ENCODE measurements around the gene PPP1R10. TPM values are rescaled to one million over a fixed set of nuclear protein-coding genes. Genes with fewer than 3 reads are reported as not detected.

PPP1R10 gene
- total RNA-seq, 3 donors from 2014 or later: 17.3 to 51.1 (median 26.5) TPM

DNA sequence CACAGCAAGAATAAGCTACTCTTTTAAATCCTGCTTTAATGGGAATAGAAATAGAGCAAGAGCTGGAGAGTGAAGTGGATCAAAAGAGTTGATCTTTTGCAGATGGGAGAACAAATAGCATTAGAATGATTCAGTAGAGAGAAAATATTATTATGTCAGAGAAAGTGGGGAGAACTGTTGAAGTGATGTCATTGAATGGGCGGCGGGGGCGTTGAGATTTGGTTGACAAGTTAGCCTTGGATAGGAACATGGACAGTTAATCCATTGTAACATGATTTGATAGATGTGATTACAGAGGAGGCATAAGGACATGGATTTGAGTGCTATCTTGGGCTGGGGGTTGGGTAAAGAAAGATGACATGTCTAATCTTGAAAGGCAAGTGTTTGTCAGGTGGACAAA, 18.8 kb upstream of the PPP1R10 start:
- DNase-seq (ENCODE audit: low spot score in 2 of 2): no peak
- no peaks in the 10 kb centered on the region for H3K9me3 ChIP-seq
- TF ChIP-seq POLR2A (IDR thresholded peaks at IDR 0.05) (no peak), POLR2AphosphoS5 (IDR thresholded peaks at IDR 0.05) (no peak)
- no peak overlapping the region for H3K27ac ChIP-seq
- no peaks in the 10 kb centered on the region for H3K4me1 ChIP-seq
- H3K36me3 ChIP-seq: no peaks in the 10 kb centered on the region
- no peaks in the 10 kb centered on the region for H3K27me3 ChIP-seq
- intact Hi-C loops (cut with DNase I; ENCODE audit: low total_unique reads): no loop called here
- no peak overlapping the region for H3K4me3 ChIP-seq

GRCh38 chr6:30626484-30627366, 9.7 kb upstream of the PPP1R10 start, which contains the start of gene ATAT1:
Gene ATAT1, plus strand, starts transcription at chr6:30626874.
- Histone ChIP-seq H3K27ac (peak within 1 kb of the TSS; percentile 95 to 98), H3K9me3 (no peaks in the 10 kb centered on the region), H3K4me1 (peaks cover 0 to 6% of the 10 kb centered on the region in 2 donors), H3K27me3 (no peaks in the 10 kb centered on the region), H3K36me3 (no peaks in the 10 kb centered on the region), H3K4me3 (peak within 1 kb of the TSS; percentile 46 to 85 (median 64))
- peak; percentile 85 to 88 for DNase-seq (ENCODE audit: low spot score in 2 of 2)
- TF ChIP-seq POLR2A (IDR thresholded peaks at IDR 0.05) (no peak), POLR2AphosphoS5 (IDR thresholded peaks at IDR 0.05) (peak in 2 of 3 donors; percentile 44 to 72), CTCF (IDR thresholded peaks at IDR 0.05) (peak in 2 of 3 donors; percentile 30 to 32)
- intact Hi-C loops (cut with DNase I; ENCODE audit: low total_unique reads): no loop called here

GRCh38 chr6:30625511-30625910, 8.5 kb upstream of the PPP1R10 start:
- Histone ChIP-seq H3K4me1 (peaks cover 0 to 6% of the 10 kb centered on the region in 2 donors), H3K27ac (peak overlapping the region in 1 of 2 donors; percentile 95), H3K36me3 (no peaks in the 10 kb centered on the region), H3K27me3 (no peaks in the 10 kb centered on the region), H3K4me3 (no peak overlapping the region), H3K9me3 (no peaks in the 10 kb centered on the region)
- intact Hi-C loops (cut with DNase I; ENCODE audit: low total_unique reads): no loop called here
- DNase-seq (ENCODE audit: low spot score in 2 of 2): no peak
- TF ChIP-seq POLR2A (IDR thresholded peaks at IDR 0.05): no peak
- TF ChIP-seq CTCF (IDR thresholded peaks at IDR 0.05): no peak
- TF ChIP-seq POLR2AphosphoS5 (IDR thresholded peaks at IDR 0.05): no peak

DNA sequence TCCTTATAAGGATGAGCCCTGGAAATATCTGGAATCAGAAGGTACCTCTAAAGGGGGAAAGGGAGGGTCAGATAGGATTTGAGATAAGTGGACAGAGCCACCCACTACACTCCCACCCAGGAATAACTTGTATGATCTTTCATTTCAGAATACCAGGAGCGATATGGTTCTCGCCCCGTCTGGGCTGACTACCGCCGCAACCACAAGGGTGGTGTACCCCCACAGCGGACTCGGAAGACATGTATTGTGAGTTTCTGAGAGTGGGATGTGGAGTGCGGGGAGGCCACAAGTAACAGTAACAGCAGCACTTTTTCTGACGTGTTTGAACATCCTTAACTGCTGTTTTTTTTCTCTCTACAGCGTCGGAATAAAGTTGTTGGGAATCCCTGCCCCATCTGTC, 2.5 kb upstream of the PPP1R10 start:
- TF ChIP-seq CTCF (IDR thresholded peaks at IDR 0.05): no peak
- no peak for TF ChIP-seq POLR2A (IDR thresholded peaks at IDR 0.05)
- no peak for TF ChIP-seq POLR2AphosphoS5 (IDR thresholded peaks at IDR 0.05)
- no peaks in the 10 kb centered on the region for H3K27me3 ChIP-seq
- H3K4me3 ChIP-seq: no peak overlapping the region
- peaks cover 0 to 6% of the 10 kb centered on the region in 2 donors for H3K4me1 ChIP-seq
- H3K36me3 ChIP-seq: no peaks in the 10 kb centered on the region
- DNase-seq (ENCODE audit: low spot score in 2 of 2): no peak
- H3K9me3 ChIP-seq: no peaks in the 10 kb centered on the region
- H3K27ac ChIP-seq: peak overlapping the region in 1 of 2 donors; percentile 100
- intact Hi-C loops (cut with DNase I; ENCODE audit: low total_unique reads): no loop called here

GRCh38 chr6:30618270-30618797, 1.3 kb upstream of the PPP1R10 start:
- no peak for DNase-seq (ENCODE audit: low spot score in 2 of 2)
- Histone ChIP-seq H3K4me3 (peak overlapping the region; percentile 54 to 86 (median 82)), H3K9me3 (no peaks in the 10 kb centered on the region), H3K27me3 (no peaks in the 10 kb centered on the region), H3K27ac (peak overlapping the region; percentile 95 to 100), H3K36me3 (no peaks in the 10 kb centered on the region), H3K4me1 (peaks cover 0 to 6% of the 10 kb centered on the region in 2 donors)
- TF ChIP-seq CTCF (IDR thresholded peaks at IDR 0.05) (no peak), POLR2AphosphoS5 (IDR thresholded peaks at IDR 0.05) (no peak), POLR2A (IDR thresholded peaks at IDR 0.05) (no peak)
- intact Hi-C loops (cut with DNase I; ENCODE audit: low total_unique reads): no loop called here

Data from breast epithelium (tissue), 4 donors.